HG02884 (cell line): Measurements from ENCODE around the gene BORA.
"Not testable (repeated sequence)": the region's sequence is repeated elsewhere in the genome, so short reads cannot be mapped to it uniquely, and the experiment has no call there.

Experiments
- ATAC-seq: cut with Tn5 transposase; IDR thresholded peaks from one replicate; pipeline ENCODE4 v1.9.1; 2021; ENCODE audit warnings: mild to moderate bottlenecking, moderate library complexity; ENCODE audit not compliant: unreplicated experiment

BORA gene

DNA sequence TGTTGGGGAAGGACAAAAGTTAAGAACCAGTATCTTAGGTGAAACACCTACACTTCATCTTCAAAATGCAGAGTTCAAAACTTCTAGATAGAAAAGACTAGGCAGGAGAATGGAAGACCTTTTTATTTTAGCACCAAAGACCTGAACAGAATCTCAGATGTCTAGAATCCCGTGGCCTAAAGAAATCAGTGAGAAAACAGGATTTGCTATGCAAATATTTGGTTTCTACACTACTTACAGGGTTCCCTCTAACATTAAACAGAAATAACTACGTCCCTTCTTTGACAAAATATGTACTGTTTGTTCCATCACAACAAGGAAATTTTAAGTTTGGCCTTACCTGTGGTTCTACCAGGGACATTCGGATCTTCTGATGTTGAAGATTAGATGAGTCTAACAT, 32.5 kb downstream of the BORA start:
- ATAC-seq = no peak

DNA sequence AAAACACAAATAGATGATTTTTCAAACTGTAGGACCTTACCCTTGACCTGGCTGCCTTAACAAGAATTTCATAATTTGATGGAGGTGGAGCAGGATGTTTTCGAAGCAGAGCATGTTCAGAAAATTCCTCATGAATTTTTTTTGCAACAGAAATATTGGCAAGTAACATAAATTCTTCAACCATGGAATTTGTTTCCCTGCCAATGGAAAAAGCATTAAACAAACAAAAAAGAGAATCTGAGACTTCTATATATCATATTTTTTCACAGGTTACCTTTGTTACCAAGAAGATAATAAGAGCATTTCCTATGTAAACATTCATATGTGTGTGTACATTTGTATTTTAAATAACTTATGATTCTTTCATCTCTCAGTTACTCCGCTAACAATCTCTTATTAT, 35.7 kb downstream of the BORA start:
- no peak for ATAC-seq

DNA sequence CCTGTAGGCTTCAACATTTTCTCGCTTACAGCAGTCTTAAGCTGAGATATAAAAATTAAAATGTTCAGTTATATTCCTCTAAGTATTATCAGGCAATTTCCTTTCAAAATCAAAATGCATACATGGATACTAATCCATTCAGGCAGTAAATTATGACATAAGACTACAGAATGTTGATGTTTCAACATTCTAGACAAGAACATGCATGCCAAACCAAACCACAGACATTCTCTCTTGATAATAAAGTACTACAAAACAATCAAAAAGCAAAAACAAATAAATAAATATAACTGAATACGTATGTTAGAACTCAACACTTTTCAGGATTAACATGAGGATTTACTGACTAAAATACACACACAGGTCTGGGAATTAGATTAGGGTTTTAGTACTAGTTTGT, 46.3 kb downstream of the BORA start:
- ATAC-seq = no peak

DNA sequence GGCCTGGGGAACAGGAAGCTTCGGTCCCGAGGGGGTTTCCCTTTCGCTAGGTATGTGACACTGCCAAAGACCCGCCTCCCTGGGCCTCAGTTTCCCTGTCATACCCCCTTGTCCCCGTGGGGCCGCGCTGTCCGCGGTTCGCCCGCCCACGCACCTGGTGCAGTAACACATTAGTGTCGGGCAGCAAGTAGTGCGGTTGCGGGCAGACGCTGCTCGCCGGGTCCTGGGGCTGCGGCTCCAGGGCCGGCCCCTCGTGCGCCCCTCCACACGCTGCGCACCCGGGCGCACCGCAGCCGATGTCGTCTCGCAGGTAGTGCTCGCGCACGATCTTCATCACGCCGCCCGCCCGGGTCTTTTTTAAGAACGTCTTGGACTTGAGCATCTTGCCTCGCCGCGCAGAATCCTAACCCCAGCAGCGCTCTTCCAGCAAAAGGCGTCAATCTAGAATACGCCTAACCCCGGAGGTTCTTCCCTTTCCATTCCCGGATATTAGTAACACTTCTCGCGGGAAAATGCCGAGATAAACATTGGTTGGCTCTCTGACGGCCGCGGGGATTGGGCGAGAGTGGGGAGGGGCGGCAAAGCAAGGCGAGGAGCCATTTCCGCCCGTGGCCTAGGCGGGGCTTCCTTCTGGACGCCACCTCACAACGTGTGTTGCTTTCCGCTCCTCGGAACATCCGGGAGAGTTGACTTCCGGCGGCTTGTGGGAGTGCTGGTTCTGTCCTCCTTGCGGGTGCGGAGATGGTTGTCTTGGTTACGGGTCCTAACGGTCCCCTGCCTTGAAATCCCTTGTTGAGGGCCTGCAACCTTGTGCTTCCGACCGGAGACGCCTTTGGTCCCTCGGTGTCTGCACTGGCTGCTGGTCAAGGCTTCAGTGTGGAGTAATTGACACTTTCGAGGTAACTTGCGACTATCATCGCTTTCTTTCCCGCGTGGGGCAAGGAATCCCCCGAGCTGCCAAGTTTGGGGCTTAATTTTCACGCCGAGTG, 54.0 kb downstream of the BORA start, which contains the start of the genes DIS3 and PIBF1:
Gene DIS3 (minus strand): TSS at position 450 of the 989 bp plus-strand sequence. CDS start 68 bp downstream, at position 382.
Gene PIBF1 (plus strand): TSS at position 683 of the 989 bp plus-strand sequence. CDS start 1,337 bp downstream, outside the sequence.
- ATAC-seq = peak; percentile 95

DNA sequence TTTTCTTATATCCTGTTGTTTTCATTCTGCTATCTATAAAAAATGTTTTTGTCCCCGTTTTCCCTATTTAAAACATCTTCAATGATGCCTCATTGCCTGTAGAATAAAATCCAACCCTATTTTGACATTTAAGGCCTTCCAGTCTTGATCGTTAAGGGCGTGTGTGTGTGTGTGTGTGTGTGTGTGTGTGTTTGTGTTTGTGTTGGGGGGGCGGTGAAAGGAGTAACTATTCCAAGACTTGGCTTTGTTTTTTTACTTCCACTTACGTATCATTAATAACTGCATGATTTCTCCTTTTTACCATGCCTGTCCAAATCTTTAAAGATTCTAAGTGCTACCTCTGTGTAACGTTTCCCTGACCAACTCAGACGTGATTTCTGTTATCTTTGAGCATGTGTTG, 55.0 kb downstream of the BORA start:
- no peak for ATAC-seq

DNA sequence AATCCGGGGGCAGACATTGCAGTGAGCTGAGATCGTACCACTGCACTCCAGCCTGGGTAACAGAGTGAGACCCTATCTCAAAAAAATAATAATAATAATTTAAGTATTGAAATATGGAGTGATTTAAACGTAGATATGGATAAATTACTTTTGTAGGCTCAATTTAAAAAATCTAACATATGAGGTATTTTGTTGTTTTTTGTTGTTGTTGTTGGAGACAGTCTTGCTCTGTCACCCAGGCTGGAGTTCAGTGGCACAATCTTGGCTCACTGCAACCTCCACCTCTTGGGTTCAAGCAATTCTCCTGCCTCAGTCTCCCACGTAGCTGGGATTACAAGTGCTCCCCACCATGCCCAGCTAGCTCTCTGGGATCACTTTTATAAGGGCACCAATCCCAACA, 57.0 kb downstream of the BORA start:
- not testable (repeated sequence) for ATAC-seq

DNA sequence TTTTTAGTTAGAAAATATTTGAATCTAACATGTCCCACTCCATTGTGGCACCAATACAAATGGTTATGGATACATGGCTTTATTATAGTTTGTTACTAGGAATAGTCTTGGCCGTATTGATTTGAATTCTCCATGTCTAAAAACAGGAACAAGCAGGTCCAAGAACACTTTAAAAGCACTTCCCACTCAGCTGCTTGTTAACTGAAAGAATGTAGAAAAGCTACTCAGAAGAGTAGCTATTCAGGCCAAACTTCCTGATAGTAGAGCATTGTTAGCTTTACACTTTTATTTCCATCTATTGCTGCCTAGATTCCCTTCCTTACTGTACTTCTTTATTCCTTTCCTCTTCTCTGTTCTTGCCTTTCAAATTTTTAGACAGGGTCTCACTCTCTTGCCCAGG, 61.1 kb downstream of the BORA start:
- ATAC-seq = no peak

DNA sequence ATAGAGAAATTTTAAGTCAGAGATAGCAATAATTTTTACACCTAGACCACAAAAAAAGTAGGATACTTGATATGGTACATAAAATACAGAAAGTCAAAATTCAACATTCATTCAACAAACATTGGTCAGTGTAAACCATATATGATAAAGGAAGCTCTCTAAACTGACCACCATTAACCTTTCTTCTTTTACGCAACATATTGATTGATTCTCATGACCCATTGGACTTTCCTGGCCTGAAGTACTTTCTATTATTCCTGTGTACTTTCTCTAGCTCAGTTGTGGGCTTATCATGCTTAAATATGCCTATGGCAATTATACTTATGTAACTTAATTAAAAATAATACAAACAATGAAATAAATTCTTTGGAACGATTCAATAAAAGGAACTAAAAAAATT, 64.9 kb downstream of the BORA start:
- no peak for ATAC-seq

DNA sequence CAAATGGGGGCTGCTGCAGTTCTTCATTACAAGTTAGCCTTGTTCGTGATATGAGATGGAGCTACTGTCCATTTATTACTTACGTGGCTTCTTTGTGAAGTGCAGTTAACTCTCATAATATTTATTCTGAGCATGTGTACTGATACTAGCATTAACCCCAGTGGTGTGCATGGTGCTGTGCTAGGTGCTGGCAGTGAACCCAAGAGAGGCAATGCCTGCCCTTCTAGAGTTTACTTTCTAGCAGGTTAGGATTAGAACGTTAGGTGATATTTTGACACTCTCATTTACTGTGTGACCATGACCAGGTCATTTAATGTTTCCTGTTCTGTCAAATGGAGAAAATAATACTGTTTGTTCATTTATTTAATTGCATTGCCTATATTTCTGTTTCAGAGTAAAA, 71.1 kb downstream of the BORA start:
- no peak for ATAC-seq

DNA sequence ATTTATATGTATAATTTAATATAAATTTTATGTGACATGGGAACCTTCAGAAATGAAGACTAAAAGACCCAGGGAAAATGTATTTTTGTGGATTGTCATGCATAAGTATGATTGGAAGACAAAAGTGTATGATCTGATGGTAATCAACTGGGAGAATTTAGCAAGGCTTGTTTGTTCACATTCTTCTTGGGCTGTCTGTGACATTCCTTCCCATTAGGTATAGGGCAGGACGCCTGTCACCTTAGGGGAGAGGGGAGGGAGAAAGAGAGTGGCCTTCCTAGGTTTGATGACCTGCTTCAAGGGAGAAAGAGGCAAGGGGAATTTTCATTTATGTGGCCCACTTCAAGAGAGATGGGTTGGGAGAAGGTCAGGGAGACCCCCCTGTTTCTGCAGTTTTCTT, 76.6 kb downstream of the BORA start:
- no peak for ATAC-seq
